ENCODE measurements around the gene TCEA3.

DNA sequence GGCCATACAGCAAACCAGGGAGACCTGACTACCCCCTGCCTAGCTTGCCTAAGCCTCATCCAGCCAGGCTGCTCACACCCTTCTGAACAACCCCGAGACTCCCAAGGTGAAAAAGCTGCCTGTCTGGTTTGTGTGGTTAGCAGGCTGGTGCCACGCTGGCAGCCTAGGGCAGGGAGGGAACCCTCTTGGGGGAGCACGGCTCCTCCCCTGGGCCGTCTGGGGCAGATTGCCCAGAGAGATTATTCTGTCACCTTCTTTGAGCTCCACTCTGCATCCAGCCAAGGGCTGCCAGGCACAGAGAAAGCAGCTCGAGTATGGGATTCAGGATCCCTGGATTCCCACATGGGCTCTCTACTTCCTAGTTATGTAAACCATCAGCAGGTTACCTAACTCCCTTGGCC is 27.5 kb upstream of the TCEA3 start:
- TF ChIP-seq, protein P1, sequence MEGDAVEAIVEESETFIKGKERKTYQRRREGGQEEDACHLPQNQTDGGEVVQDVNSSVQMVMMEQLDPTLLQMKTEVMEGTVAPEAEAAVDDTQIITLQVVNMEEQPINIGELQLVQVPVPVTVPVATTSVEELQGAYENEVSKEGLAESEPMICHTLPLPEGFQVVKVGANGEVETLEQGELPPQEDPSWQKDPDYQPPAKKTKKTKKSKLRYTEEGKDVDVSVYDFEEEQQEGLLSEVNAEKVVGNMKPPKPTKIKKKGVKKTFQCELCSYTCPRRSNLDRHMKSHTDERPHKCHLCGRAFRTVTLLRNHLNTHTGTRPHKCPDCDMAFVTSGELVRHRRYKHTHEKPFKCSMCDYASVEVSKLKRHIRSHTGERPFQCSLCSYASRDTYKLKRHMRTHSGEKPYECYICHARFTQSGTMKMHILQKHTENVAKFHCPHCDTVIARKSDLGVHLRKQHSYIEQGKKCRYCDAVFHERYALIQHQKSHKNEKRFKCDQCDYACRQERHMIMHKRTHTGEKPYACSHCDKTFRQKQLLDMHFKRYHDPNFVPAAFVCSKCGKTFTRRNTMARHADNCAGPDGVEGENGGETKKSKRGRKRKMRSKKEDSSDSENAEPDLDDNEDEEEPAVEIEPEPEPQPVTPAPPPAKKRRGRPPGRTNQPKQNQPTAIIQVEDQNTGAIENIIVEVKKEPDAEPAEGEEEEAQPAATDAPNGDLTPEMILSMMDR (IDR thresholded peaks at IDR 0.05) = no peak
- TF ChIP-seq POLR2A (IDR thresholded peaks at IDR 0.05) = no peak
